ENCODE results near the gene TP53I13. TPM values are rescaled to one million over a fixed set of nuclear protein-coding genes. Genes with fewer than 3 reads are reported as not detected.

Gene TP53I13
- total and polyA plus RNA-seq, 10 of the 15 experiments (the other 5 are each of a cell fraction or from before 2014, with no cell fraction given) = 0.31 to 45.1 (median 19.5) TPM; not detected in 1

- TF ChIP-seq, protein P1, sequence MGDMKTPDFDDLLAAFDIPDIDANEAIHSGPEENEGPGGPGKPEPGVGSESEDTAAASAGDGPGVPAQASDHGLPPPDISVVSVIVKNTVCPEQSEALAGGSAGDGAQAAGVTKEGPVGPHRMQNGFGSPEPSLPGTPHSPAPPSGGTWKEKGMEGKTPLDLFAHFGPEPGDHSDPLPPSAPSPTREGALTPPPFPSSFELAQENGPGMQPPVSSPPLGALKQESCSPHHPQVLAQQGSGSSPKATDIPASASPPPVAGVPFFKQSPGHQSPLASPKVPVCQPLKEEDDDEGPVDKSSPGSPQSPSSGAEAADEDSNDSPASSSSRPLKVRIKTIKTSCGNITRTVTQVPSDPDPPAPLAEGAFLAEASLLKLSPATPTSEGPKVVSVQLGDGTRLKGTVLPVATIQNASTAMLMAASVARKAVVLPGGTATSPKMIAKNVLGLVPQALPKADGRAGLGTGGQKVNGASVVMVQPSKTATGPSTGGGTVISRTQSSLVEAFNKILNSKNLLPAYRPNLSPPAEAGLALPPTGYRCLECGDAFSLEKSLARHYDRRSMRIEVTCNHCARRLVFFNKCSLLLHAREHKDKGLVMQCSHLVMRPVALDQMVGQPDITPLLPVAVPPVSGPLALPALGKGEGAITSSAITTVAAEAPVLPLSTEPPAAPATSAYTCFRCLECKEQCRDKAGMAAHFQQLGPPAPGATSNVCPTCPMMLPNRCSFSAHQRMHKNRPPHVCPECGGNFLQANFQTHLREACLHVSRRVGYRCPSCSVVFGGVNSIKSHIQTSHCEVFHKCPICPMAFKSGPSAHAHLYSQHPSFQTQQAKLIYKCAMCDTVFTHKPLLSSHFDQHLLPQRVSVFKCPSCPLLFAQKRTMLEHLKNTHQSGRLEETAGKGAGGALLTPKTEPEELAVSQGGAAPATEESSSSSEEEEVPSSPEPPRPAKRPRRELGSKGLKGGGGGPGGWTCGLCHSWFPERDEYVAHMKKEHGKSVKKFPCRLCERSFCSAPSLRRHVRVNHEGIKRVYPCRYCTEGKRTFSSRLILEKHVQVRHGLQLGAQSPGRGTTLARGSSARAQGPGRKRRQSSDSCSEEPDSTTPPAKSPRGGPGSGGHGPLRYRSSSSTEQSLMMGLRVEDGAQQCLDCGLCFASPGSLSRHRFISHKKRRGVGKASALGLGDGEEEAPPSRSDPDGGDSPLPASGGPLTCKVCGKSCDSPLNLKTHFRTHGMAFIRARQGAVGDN (IDR thresholded peaks at IDR 0.05) = peak; percentile 43; the same call in 1 of the 2 replicates
- TF ChIP-seq, protein P2, sequence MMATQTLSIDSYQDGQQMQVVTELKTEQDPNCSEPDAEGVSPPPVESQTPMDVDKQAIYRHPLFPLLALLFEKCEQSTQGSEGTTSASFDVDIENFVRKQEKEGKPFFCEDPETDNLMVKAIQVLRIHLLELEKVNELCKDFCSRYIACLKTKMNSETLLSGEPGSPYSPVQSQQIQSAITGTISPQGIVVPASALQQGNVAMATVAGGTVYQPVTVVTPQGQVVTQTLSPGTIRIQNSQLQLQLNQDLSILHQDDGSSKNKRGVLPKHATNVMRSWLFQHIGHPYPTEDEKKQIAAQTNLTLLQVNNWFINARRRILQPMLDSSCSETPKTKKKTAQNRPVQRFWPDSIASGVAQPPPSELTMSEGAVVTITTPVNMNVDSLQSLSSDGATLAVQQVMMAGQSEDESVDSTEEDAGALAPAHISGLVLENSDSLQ (IDR thresholded peaks at IDR 0.05) = no peak
- TF ChIP-seq HDAC2 (IDR thresholded peaks at IDR 0.05) (no peak), RAD51 (IDR thresholded peaks at IDR 0.05) (no peak), BHLHE40 (IDR thresholded peaks at IDR 0.05; ENCODE audit: borderline replicate concordance in 1 of 2, low read depth in 2 of 2, low read length in 1 of 2) (peak in 1 of 2 experiments; percentile 27; a peak in 1 of 4 replicates), CBX5 (IDR thresholded peaks at IDR 0.05; ENCODE audit: low read depth) (no peak), TCF7 (IDR thresholded peaks at IDR 0.05; ENCODE audit: borderline replicate concordance) (no peak), EGR1 (IDR thresholded peaks at IDR 0.05; ENCODE audit: borderline replicate concordance in 1 of 2, low read depth in 2 of 2, low read length in 2 of 2) (0 out of 3 replicates have a peak, but pooled peaks of 1 of the 2 experiments have one; percentile 2), ZNF384 (IDR thresholded peaks at IDR 0.05; ENCODE audit: borderline replicate concordance, low read depth, low read length) (no peak), POLR2A (IDR thresholded peaks at IDR 0.05; ENCODE audit: low read depth, low read length) (peak; percentile 49), IRF4 (IDR thresholded peaks at IDR 0.05; ENCODE audit: low read depth, low read length) (no peak)
- TF ChIP-seq, protein P3, sequence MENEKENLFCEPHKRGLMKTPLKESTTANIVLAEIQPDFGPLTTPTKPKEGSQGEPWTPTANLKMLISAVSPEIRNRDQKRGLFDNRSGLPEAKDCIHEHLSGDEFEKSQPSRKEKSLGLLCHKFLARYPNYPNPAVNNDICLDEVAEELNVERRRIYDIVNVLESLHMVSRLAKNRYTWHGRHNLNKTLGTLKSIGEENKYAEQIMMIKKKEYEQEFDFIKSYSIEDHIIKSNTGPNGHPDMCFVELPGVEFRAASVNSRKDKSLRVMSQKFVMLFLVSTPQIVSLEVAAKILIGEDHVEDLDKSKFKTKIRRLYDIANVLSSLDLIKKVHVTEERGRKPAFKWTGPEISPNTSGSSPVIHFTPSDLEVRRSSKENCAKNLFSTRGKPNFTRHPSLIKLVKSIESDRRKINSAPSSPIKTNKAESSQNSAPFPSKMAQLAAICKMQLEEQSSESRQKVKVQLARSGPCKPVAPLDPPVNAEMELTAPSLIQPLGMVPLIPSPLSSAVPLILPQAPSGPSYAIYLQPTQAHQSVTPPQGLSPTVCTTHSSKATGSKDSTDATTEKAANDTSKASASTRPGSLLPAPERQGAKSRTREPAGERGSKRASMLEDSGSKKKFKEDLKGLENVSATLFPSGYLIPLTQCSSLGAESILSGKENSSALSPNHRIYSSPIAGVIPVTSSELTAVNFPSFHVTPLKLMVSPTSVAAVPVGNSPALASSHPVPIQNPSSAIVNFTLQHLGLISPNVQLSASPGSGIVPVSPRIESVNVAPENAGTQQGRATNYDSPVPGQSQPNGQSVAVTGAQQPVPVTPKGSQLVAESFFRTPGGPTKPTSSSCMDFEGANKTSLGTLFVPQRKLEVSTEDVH (IDR thresholded peaks at IDR 0.05; ENCODE audit: low read depth, partially characterized antibody) = no peak
- TF ChIP-seq, protein P4, sequence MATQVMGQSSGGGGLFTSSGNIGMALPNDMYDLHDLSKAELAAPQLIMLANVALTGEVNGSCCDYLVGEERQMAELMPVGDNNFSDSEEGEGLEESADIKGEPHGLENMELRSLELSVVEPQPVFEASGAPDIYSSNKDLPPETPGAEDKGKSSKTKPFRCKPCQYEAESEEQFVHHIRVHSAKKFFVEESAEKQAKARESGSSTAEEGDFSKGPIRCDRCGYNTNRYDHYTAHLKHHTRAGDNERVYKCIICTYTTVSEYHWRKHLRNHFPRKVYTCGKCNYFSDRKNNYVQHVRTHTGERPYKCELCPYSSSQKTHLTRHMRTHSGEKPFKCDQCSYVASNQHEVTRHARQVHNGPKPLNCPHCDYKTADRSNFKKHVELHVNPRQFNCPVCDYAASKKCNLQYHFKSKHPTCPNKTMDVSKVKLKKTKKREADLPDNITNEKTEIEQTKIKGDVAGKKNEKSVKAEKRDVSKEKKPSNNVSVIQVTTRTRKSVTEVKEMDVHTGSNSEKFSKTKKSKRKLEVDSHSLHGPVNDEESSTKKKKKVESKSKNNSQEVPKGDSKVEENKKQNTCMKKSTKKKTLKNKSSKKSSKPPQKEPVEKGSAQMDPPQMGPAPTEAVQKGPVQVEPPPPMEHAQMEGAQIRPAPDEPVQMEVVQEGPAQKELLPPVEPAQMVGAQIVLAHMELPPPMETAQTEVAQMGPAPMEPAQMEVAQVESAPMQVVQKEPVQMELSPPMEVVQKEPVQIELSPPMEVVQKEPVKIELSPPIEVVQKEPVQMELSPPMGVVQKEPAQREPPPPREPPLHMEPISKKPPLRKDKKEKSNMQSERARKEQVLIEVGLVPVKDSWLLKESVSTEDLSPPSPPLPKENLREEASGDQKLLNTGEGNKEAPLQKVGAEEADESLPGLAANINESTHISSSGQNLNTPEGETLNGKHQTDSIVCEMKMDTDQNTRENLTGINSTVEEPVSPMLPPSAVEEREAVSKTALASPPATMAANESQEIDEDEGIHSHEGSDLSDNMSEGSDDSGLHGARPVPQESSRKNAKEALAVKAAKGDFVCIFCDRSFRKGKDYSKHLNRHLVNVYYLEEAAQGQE (IDR thresholded peaks at IDR 0.05; ENCODE audit: low read depth, low read length) = no peak
These were observed 1.8 kb upstream of the TP53I13 start, which contains the start of gene ABHD15 (continued) for GRCh38 chr17:29566473-29567303.
